ENCODE measurements around the gene TANGO2. TPM values are rescaled to one million over a fixed set of nuclear protein-coding genes. Genes with fewer than 3 reads are reported as not detected.

TANGO2 gene
- total and polyA plus RNA-seq, 9 of the 15 experiments (the other 6 are each of a cell fraction or from before 2014, with no cell fraction given) = 15.5 to 94.9 (median 70.1) TPM

DNA sequence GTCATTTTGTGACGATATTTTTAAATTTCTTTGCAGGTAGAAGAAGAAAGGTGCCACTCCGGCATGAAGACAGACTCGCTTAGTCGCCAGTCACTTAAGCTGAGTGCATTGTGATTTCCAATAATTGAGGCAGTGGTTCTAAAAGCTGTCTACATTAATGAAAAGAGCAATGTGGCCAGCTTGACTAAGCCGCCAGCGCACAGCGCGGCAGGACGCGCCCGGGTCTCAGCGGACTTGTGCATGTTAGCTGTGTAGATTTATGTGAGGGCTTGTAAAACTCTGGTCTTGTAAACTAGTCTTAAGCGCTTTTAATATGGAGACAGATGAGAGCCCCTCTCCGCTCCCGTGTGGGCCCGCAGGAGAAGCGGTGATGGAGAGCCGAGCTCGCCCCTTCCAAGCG, 64.7 kb downstream of the TANGO2 start (continued):
- TF ChIP-seq SRSF3 (IDR thresholded peaks at IDR 0.05; ENCODE audit: insufficient read depth, low read length) (0 out of 2 replicates have a peak, but pooled peaks have one; percentile 68), CREM (IDR thresholded peaks at IDR 0.05; ENCODE audit: low read depth) (no peak), SP2 (IDR thresholded peaks at IDR 0.05; ENCODE audit: extremely low read depth, low read depth, low read length, poor library complexity, severe bottlenecking) (peak; percentile 6)

DNA sequence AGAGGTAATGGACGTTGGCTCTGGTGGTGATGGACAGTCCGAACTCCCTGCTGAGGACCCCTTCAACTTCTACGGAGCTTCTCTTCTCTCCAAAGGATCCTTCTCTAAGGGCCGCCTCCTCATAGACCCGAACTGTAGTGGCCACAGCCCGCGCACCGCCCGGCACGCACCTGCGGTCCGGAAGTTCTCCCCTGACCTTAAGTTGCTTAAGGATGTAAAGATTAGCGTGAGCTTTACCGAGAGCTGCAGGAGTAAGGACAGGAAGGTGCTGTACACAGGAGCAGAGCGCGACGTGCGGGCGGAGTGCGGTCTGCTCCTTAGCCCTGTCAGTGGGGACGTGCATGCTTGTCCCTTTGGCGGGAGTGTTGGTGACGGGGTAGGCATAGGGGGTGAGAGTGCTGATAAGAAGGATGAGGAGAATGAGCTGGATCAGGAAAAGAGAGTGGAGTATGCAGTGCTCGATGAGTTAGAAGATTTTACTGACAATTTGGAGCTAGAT, 65.2 kb downstream of the TANGO2 start:
- Histone ChIP-seq H3K4me2 (ENCODE audit: insufficient read depth, low read length) (no peak overlapping the region), H3K27ac (ENCODE audit: extremely low read depth, low read depth, low read length) (no peak overlapping the region), H3K36me3 (ENCODE audit: control insufficient read depth, insufficient read depth, low read length) (peaks cover 96% of the 10 kb centered on the region), H2AFZ (ENCODE audit: low read depth, low read length) (no peak overlapping the region), H3K79me2 (ENCODE audit: control insufficient read depth, insufficient read depth, low read length) (peaks cover 93% of the 10 kb centered on the region), H3K9me3 (replicated peaks; ENCODE audit: control insufficient read depth, insufficient read depth, low read depth, low read length) (no peaks in the 10 kb centered on the region), H3K9me1 (ENCODE audit: control insufficient read depth, insufficient read depth, low read length) (peaks cover 16% of the 10 kb centered on the region), H3K27me3 (ENCODE audit: control insufficient read depth in 2 of 2, insufficient read depth in 2 of 2, low read length in 2 of 2) (no peaks in the 10 kb centered on the region), H3K4me1 (replicated peaks in 1 of 2; ENCODE audit: control insufficient read depth in 2 of 2, insufficient read depth in 2 of 2, low read length in 2 of 2) (peaks cover 39 to 51% of the 10 kb centered on the region in 2 experiments), H3K4me3 (no peak overlapping the region), H4K20me1 (replicated peaks; ENCODE audit: control insufficient read depth, insufficient read depth, low read length) (peaks cover 35% of the 10 kb centered on the region), H3K9ac (ENCODE audit: insufficient read depth in 1 of 2, low read depth in 2 of 2, low read length in 2 of 2) (peak overlapping the region in 1 of 2 experiments; percentile 27; a peak in 2 of 4 replicates)
- ChIA-PET CTCF (ENCODE audit: low intra/inter-chr PET ratio) (interaction anchor here (0.7 to 2.8 kb wide), 4 partner anchors 58 to 1562 kb away, joined by 3 to 19 read pairs (median 3); no protein-coding TSS in a partner anchor), POLR2A (interaction anchor here (0.9 to 19.4 kb wide), 6 partner anchors 7 to 111 kb away, joined by 3 to 513 read pairs (median 4); partner anchors contain the start of genes RANBP1 and TRMT2A)
- no TSS peak for BruUV-seq (replicated peaks)
- FAIRE-seq = no peak
- 95% methylated on average over 24 of the region's 24 CpGs for WGBS (ENCODE audit: insufficient coverage, low coverage, missing lambda C conversion rate)
- intact Hi-C loops (cut with micrococcal nuclease) = no loop called here
- no peak for ATAC-seq
- in situ Hi-C loops (cut with MboI) = loop anchor here (5.0 kb wide), 1 partner anchor 114 kb away; no protein-coding TSS in a partner anchor
- DNase-seq (ENCODE audit: extremely low read depth in 1 of 4, low spot score in 3 of 4) = no peak
- TF ChIP-seq OTX1 (CRISPR knock-in tag; IDR thresholded peaks at IDR 0.05) (peak; percentile 61; the same call in 1 of the 2 replicates), NBN (IDR thresholded peaks at IDR 0.05; ENCODE audit: low read depth) (no peak), ZNF239 (CRISPR knock-in tag; IDR thresholded peaks at IDR 0.05) (no peak), FOXA1 (IDR thresholded peaks at IDR 0.05; ENCODE audit: borderline replicate concordance) (no peak), WHSC1 (IDR thresholded peaks at IDR 0.05; ENCODE audit: low read length) (peak; percentile 56), RBM25 (IDR thresholded peaks at IDR 0.05; ENCODE audit: low read depth, low read length, severe bottlenecking) (no peak)
- TF ChIP-seq, protein P1, sequence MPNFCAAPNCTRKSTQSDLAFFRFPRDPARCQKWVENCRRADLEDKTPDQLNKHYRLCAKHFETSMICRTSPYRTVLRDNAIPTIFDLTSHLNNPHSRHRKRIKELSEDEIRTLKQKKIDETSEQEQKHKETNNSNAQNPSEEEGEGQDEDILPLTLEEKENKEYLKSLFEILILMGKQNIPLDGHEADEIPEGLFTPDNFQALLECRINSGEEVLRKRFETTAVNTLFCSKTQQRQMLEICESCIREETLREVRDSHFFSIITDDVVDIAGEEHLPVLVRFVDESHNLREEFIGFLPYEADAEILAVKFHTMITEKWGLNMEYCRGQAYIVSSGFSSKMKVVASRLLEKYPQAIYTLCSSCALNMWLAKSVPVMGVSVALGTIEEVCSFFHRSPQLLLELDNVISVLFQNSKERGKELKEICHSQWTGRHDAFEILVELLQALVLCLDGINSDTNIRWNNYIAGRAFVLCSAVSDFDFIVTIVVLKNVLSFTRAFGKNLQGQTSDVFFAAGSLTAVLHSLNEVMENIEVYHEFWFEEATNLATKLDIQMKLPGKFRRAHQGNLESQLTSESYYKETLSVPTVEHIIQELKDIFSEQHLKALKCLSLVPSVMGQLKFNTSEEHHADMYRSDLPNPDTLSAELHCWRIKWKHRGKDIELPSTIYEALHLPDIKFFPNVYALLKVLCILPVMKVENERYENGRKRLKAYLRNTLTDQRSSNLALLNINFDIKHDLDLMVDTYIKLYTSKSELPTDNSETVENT (CRISPR knock-in tag; IDR thresholded peaks at IDR 0.05) = peak; percentile 44; the same call in 1 of the 2 replicates
- TF ChIP-seq, protein P2, sequence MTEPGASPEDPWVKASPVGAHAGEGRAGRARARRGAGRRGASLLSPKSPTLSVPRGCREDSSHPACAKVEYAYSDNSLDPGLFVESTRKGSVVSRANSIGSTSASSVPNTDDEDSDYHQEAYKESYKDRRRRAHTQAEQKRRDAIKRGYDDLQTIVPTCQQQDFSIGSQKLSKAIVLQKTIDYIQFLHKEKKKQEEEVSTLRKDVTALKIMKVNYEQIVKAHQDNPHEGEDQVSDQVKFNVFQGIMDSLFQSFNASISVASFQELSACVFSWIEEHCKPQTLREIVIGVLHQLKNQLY (CRISPR knock-in tag; conservative IDR thresholded peaks at IDR 0.05) = peak in 1 of 2 experiments; percentile 80; a peak in 1 of 4 replicates
- TF ChIP-seq, protein P3, sequence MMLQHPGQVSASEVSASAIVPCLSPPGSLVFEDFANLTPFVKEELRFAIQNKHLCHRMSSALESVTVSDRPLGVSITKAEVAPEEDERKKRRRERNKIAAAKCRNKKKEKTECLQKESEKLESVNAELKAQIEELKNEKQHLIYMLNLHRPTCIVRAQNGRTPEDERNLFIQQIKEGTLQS (IDR thresholded peaks at IDR 0.05) = no peak
- TF ChIP-seq, protein P3 (CRISPR knock-in tag; conservative IDR thresholded peaks at IDR 0.05) = no peak
- TF ChIP-seq, protein P4, sequence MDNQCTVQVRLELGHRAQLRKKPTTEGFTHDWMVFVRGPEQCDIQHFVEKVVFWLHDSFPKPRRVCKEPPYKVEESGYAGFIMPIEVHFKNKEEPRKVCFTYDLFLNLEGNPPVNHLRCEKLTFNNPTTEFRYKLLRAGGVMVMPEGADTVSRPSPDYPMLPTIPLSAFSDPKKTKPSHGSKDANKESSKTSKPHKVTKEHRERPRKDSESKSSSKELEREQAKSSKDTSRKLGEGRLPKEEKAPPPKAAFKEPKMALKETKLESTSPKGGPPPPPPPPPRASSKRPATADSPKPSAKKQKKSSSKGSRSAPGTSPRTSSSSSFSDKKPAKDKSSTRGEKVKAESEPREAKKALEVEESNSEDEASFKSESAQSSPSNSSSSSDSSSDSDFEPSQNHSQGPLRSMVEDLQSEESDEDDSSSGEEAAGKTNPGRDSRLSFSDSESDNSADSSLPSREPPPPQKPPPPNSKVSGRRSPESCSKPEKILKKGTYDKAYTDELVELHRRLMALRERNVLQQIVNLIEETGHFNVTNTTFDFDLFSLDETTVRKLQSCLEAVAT (IDR thresholded peaks at IDR 0.05) = no peak

Measured in K562 (cell line).